HG02759 (cell line): Measurements from ENCODE around the gene GTF2A2.
"Not testable (repeated sequence)": the region's sequence is repeated elsewhere in the genome, so short reads cannot be mapped to it uniquely, and the experiment has no call there.

Source experiments
- ATAC-seq: cut with Tn5 transposase; IDR thresholded peaks from one replicate; pipeline ENCODE4 v1.9.1; 2021; ENCODE audit warnings: mild to moderate bottlenecking, moderate library complexity; ENCODE audit not compliant: unreplicated experiment

GTF2A2 gene

GRCh38 chr15:59674361-59674877 is 17.1 kb upstream of the GTF2A2 start:
- no peak for ATAC-seq

GRCh38 chr15:59668556-59668955 is 11.2 kb upstream of the GTF2A2 start:
- no peak for ATAC-seq

- no peak for ATAC-seq
These were observed 4.9 kb upstream of the GTF2A2 start for GRCh38 chr15:59662260-59662659.

GRCh38 chr15:59659366-59659765 is 2.1 kb upstream of the GTF2A2 start:
- no peak for ATAC-seq

- peak; percentile 5 for ATAC-seq
These were observed 365 bp upstream of the GTF2A2 start for GRCh38 chr15:59657635-59658125.

- no peak for ATAC-seq
These were observed 3.3 kb downstream of the GTF2A2 start for GRCh38 chr15:59654046-59654445.

- no peak for ATAC-seq
These were observed 7.7 kb downstream of the GTF2A2 start for GRCh38 chr15:59649603-59650002.

GRCh38 chr15:59647085-59647484 is 10.2 kb downstream of the GTF2A2 start:
- no peak for ATAC-seq

GRCh38 chr15:59646277-59646676 is 11.0 kb downstream of the GTF2A2 start:
- no peak for ATAC-seq

- ATAC-seq, result not testable (repeated sequence)
These were observed 11.5 kb downstream of the GTF2A2 start for GRCh38 chr15:59645812-59646211.

GRCh38 chr15:59644756-59645155 is 12.6 kb downstream of the GTF2A2 start:
- ATAC-seq, result no peak

GRCh38 chr15:59642351-59642750 is 15.0 kb downstream of the GTF2A2 start:
- no peak for ATAC-seq

GRCh38 chr15:59637507-59637906 is 19.8 kb downstream of the GTF2A2 start:
- not testable (repeated sequence) for ATAC-seq

GRCh38 chr15:59636184-59636583 is 21.1 kb downstream of the GTF2A2 start:
- ATAC-seq, result no peak

GRCh38 chr15:59632714-59633113 is 24.6 kb downstream of the GTF2A2 start:
- ATAC-seq, result no peak

GRCh38 chr15:59622289-59622688 is 35.0 kb downstream of the GTF2A2 start:
- peak; percentile 78 for ATAC-seq

GRCh38 chr15:59618406-59618805 is 38.9 kb downstream of the GTF2A2 start:
- no peak for ATAC-seq

- no peak for ATAC-seq
These were observed 40.9 kb downstream of the GTF2A2 start for GRCh38 chr15:59616379-59616778.

- no peak for ATAC-seq
These were observed 41.7 kb downstream of the GTF2A2 start for GRCh38 chr15:59615661-59616060.

GRCh38 chr15:59614153-59614552 is 43.2 kb downstream of the GTF2A2 start:
- ATAC-seq, result no peak

- ATAC-seq, result no peak
These were observed 45.7 kb downstream of the GTF2A2 start, which contains the start of gene GCNT3 for GRCh38 chr15:59611276-59612260. GCNT3 (plus strand) TSS chr15:59611783; CDS start chr15:59618239, 6,456 bp downstream.
